ENCODE measurements around the gene SUGCT.

SUGCT gene

DNA sequence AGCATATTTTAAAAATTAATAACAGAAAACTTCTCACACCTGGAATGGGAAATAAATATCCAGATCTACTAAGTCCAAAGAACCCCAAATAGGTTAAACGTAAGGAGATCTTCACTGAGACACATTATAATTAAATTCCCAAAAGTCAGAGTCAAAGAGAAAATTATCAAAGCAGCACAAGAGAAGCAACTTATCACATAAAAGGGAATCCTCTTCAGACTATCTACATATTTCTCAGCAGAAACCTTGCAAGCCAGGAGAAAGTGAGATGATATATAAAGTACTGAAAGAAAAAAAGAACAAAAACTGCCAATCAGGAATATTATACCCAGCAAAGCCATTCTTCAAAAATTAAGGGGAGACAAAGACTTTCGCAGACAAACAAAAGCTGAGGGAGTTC lies 756.4 kb downstream of the SUGCT start:
- DNase-seq = no peak

DNA sequence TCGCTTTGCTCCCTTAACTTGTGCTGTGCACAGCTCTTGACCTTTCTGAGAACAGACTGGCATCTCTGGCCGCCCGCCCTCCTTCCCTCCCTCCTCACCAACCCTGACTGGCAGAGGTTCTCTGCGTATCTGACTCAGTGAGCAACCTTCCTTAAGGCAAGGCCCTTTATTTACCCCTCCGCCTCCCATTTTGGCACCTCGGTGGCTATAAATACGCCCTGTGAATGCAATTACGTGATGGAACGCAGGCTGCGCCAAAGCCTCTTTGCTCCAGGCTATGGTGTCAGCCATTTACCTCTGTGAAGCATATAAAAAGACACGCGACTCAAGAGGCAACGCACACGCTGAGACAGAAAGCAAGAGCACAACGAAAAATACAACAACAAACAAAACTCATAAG lies 764.3 kb downstream of the SUGCT start:
- no peak for DNase-seq

DNA sequence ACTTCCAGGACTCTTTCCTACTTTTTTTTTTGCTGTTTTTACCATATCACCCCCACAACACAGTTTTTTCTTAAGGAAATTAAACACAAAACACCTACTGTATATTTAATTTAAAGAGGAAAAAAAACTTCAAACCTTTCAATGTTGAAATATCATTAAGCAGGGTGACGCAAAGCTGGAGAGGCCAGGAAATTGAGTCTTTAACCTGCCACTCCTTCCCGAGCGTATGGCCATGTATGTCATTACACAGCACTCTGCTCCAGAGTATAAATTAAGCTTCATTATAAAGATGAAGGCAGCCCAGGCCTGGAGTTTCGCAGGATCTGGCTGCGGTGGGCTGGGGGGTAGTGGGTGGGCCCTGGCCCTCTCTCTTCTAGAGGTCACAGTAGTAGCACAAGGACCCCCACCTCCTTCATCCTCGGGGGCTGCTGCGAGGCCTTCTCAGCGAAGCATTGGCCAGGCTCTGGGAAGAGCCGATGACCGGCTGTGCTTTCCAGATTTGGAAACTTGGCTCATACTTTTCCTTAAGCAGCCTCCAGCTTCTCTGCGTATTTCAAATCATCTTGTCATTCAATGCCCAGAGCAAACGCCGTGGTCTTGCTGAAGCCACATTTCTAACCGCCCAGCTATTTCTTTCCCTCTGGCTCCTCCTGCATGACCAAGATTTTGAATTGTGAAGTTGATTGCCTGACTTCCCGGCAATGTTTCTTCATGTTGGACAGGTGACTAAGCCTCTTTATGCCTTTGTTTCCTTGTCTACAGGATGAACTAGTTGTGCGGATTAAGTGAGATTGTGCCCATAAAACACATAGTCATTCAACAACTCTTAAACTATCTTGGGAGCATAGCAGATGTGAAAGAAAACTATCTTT lies 765.1 kb downstream of the SUGCT start:
- no peak for DNase-seq

DNA sequence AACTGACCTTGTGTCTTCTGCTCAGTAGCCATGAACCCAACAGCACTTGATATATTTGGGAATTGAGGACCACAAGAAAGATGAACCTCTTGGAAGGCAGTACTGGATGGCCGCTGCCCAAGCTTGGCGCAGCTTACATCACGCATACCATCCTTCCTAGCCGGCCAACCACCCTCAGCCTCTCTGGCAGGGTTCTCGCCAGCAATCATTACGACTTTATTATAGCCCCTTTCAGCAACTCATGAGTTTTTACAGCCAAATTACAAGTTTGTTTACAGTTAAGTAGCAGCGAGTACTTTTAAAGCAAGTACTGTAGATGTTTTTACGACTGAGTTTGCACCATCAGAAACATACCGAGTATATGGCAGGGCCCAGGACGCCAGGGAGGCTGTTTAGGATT lies 769.1 kb downstream of the SUGCT start:
- no peak for DNase-seq

DNA sequence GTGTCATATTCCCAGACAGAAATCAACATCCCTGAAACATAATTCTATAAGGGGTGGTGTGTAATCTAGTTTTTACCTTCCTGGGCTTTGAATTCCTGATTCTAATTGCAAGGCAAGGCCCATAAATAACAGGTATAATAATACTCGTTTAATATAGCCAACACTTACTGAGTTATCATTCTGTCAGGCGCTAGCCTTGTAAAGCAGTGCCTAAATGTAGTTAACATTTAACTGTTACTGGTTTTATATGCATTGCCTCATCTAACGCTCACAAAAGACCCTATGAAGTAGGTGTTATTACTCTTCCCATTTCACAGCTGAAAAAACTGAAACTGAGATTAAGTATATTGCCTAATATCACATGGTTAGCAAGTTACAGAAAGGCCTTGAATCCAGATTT lies 772.5 kb downstream of the SUGCT start:
- no peak for DNase-seq

DNA sequence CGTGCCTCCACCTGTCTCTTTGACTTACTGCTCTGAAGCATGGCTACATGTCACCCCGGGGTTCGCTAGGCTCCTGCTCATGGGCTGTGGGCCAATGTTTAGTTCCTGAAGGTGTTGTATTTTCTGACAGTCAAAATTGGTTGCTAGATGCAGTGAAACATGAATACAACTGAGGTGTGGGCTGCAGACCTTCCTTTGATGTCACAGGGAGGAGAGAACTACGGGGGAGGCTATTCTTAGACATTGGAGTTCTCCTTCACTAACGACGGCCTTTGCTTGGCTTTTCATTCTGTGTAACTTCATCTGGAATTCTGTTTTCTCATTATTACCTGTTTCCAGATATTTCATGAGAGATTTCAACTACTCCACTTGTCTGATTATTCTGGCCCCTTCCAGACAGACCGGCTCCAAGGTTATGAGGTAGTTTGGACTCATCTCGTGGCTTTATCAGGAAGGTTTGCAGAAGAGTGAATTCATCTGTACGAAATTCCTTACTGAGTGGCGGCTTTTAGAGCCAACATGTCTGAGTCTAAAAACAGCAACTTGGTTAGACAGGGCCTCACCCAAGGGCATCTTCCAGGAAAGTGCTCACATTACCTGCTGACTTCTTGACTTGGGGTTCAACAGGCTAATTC lies 774.7 kb downstream of the SUGCT start:
- DNase-seq = no peak

All from CD4-positive, alpha-beta T cell treated with Interleukin-12 subunit alpha and Interleukin-12 subunit beta, for 1 hour (primary cell).